ENCODE data around the gene CLDN9. TPM values are rescaled to one million over a fixed set of nuclear protein-coding genes. Genes with fewer than 3 reads are reported as not detected.

CLDN9 gene
- total RNA-seq, 6 experiments from 2014 or later: 0.25 to 1.7 (median 0.92) TPM

GRCh38 chr16:3008690-3009037, 4.1 kb upstream of the CLDN9 start:
- H3K4me1 ChIP-seq: peaks cover 0 to 40% (median 18%) of the 10 kb centered on the region in 4 donors
- no peak for DNase-seq

GRCh38 chr16:3009568-3010390, 2.9 kb upstream of the CLDN9 start:
- no peak overlapping the region for H3K27ac ChIP-seq
- H3K36me3 ChIP-seq: no peaks in the 10 kb centered on the region
- intact Hi-C loops (cut with DNase I): no loop called here
- no peaks in the 10 kb centered on the region for H3K9me3 ChIP-seq
- ATAC-seq (no peak), DNase-seq (no peak)
- WGBS (ENCODE audit: insufficient coverage, low coverage, low lambda C conversion rate, missing lambda C conversion rate): 68% methylated on average over 6 of the region's 21 CpGs
- H3K27me3 ChIP-seq: no peaks in the 10 kb centered on the region
- H3K4me3 ChIP-seq: no peak overlapping the region
- no peak for TF ChIP-seq POLR2A (IDR thresholded peaks at IDR 0.05)
- no peak for TF ChIP-seq CTCF (IDR thresholded peaks at IDR 0.05)
- H3K4me1 ChIP-seq: peaks cover 0 to 40% (median 18%) of the 10 kb centered on the region in 4 donors

More at GRCh38 chr16:3008690-3009037, 4.1 kb upstream of the CLDN9 start:
- Histone ChIP-seq H3K27ac (peak overlapping the region in 2 of 3 donors; percentile 76 to 83), H3K4me3 (no peak overlapping the region), H3K36me3 (no peaks in the 10 kb centered on the region), H3K27me3 (no peaks in the 10 kb centered on the region), H3K9me3 (no peaks in the 10 kb centered on the region)
- WGBS (ENCODE audit: insufficient coverage, low coverage, low lambda C conversion rate, missing lambda C conversion rate): 71% methylated on average over 4 of the region's 4 CpGs
- TF ChIP-seq POLR2A (IDR thresholded peaks at IDR 0.05): no peak
- TF ChIP-seq CTCF (IDR thresholded peaks at IDR 0.05): no peak
- intact Hi-C loops (cut with DNase I): no loop called here
- ATAC-seq: no peak

- Histone ChIP-seq H3K4me1 (peaks cover 0 to 34% (median 18%) of the 10 kb centered on the region in 4 donors), H3K27me3 (no peaks in the 10 kb centered on the region), H3K4me3 (no peak overlapping the region), H3K36me3 (no peaks in the 10 kb centered on the region), H3K27ac (no peak overlapping the region), H3K9me3 (no peaks in the 10 kb centered on the region)
- DNase-seq: no peak
- TF ChIP-seq POLR2A (IDR thresholded peaks at IDR 0.05): no peak
- TF ChIP-seq CTCF (IDR thresholded peaks at IDR 0.05): no peak
- intact Hi-C loops (cut with DNase I): no loop called here
- 94% methylated on average over 7 of the region's 8 CpGs for WGBS (ENCODE audit: insufficient coverage, low coverage, low lambda C conversion rate, missing lambda C conversion rate)
- ATAC-seq: no peak
Observed at GRCh38 chr16:3010510-3010909, 2.2 kb upstream of the CLDN9 start.

- H3K27me3 ChIP-seq: no peaks in the 10 kb centered on the region
- TF ChIP-seq CTCF (IDR thresholded peaks at IDR 0.05): no peak
- no peak for TF ChIP-seq POLR2A (IDR thresholded peaks at IDR 0.05)
- no peak for ATAC-seq
- intact Hi-C loops (cut with DNase I): no loop called here
- no peaks in the 10 kb centered on the region for H3K36me3 ChIP-seq
- DNase-seq: no peak
- H3K9me3 ChIP-seq: no peaks in the 10 kb centered on the region
- no peak overlapping the region for H3K4me3 ChIP-seq
- 36% methylated on average over 8 of the region's 19 CpGs for WGBS (ENCODE audit: insufficient coverage, low coverage, low lambda C conversion rate, missing lambda C conversion rate)
- peaks cover 0 to 17% (median 7%) of the 10 kb centered on the region in 4 donors for H3K4me1 ChIP-seq
- no peak overlapping the region for H3K27ac ChIP-seq
Observed at GRCh38 chr16:3012246-3012645, 477 bp upstream of the CLDN9 start.

Measured in right lobe of liver (tissue), 6 donors.